HK-2 (cell line): Measurements from ENCODE around the gene IFT43.
A peak's percentile ranks its signal among the peaks of the same experiment; 100 is the strongest.

Experiments
- DNase-seq: peaks from one replicate; pipeline ENCODE4 v3.0.0-alpha.2; 2018; ENCODE audit not compliant: unreplicated experiment

IFT43 gene

GRCh38 chr14:76109087-76109880, 123.7 kb downstream of the IFT43 start:
- DNase-seq = no peak

- no peak for DNase-seq
Measured at GRCh38 chr14:76112889-76113624, 127.5 kb downstream of the IFT43 start.

GRCh38 chr14:76113691-76114090, 128.1 kb downstream of the IFT43 start:
- DNase-seq = no peak

DNA sequence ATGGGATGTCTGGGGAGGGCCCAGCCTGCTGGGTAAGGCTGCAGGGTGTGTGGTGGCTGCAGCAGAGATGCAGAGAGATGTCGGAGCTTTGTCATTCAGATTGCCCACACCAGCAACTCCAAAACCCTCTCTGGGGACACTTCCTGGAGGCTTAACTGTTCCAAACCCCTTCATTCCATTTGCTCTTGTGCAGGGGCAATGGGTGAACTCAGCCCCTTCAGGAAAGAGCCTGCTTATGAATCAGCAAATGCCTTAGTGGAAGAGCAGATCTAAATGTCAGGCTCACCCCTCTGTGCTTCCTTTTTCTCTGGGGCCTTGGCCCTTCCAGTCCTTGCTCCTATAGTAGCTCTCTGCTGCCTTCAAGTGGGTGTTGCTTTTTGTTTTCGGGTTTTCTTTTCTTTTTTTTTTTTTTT, 129.5 kb downstream of the IFT43 start:
- DNase-seq = no peak

GRCh38 chr14:76117789-76118484, 132.4 kb downstream of the IFT43 start:
- no peak for DNase-seq

- no peak for DNase-seq
Measured at GRCh38 chr14:76118594-76118993, 133.0 kb downstream of the IFT43 start.

DNA sequence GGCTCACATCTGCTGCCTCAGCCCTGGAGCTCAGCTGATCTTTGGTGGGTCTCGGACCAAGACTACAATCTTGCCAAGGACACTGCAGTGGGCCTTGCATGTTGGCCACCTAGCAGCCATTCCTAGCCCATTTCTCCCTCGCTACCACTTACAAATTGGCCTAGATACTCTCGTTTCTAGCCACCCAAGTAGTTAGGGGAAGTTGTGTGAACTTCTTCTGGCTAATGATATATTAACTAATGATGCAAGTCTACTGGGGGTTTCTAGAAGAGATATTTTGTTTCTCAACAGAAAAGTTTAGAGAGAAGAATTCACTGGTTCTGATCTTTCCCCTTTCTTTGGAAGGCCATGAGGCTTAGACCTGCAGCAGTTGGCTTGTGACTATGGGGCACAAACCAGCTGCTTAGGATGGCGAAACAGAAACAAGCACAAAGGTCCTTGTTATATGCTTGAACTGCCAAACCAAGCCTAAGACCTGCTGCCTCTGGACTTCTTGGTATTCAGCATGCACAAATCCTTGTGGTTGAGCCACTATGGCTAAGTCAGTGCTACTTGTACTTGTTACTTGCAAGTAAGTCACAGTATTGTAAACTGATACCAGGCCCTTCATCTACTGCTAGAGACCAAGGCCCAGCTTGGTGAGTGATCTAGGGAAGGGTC, 135.7 kb downstream of the IFT43 start:
- no peak for DNase-seq

- no peak for DNase-seq
Measured at GRCh38 chr14:76123426-76124225, 138.1 kb downstream of the IFT43 start.

DNA sequence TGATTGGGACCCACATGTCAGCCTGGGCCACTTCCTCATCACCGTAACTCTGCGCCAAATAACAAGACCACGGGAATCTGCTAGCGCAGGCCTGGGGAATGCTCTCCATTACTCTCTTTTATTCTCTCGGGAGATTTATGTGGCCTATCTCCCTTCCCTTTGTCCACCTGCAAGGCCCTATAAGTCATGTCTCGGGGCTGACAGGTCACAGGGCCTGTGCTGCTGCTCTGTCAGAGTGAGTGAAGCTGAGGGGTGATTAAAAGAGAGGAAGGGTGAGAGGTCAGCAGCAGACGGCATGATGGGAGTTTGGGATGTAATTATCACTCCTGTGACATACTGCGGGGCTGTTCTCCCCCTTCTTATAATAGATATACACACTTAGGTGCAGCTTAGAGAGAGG, 139.9 kb downstream of the IFT43 start:
- no peak for DNase-seq

GRCh38 chr14:76126076-76126475, 140.5 kb downstream of the IFT43 start:
- DNase-seq = no peak

- no peak for DNase-seq
Measured at GRCh38 chr14:76129851-76130576, 144.5 kb downstream of the IFT43 start.

- DNase-seq = no peak
Measured at GRCh38 chr14:76131071-76131965, 145.8 kb downstream of the IFT43 start.

DNA sequence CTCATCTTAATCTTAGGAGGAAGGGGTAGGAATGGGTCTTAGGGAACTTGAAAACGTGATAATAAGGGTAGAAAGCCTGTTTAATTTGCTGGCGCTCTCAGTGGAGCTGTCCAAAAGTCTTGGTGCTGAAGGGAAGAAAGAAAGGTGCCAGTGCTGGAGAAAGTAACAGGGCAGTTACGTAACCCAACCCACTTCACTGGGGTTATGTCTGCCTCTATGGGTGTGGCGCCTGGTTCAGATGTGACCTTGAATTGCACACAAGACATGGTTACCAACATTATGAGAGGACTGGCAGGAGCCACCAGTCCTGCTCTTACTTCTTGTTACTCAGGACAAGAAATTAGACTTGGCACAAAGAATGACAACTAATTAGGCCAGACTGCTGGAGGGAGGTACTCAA, 147.5 kb downstream of the IFT43 start:
- peak; percentile 7 for DNase-seq
